Measurements from ENCODE around the gene EPM2A.

DNA sequence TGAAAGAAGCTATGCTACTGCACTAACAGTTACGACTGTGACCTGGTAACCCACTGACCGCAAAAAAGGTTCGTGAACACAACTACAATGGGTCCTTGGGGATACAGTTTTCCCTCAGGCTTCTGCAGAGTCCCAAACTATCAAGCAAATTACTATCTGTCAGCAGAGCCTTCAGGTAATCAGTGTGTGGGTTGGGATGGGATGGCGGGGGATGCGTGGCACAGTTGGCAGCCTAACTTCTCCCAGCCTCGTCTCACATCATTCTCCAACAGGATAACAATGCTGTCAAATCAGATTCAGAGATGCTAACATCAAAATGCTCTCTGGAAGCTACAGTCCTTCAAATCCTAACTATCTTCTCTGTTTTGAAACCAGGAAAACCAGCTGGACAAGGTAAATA is 102.3 kb downstream of the EPM2A start:
- TF ChIP-seq, protein P1, sequence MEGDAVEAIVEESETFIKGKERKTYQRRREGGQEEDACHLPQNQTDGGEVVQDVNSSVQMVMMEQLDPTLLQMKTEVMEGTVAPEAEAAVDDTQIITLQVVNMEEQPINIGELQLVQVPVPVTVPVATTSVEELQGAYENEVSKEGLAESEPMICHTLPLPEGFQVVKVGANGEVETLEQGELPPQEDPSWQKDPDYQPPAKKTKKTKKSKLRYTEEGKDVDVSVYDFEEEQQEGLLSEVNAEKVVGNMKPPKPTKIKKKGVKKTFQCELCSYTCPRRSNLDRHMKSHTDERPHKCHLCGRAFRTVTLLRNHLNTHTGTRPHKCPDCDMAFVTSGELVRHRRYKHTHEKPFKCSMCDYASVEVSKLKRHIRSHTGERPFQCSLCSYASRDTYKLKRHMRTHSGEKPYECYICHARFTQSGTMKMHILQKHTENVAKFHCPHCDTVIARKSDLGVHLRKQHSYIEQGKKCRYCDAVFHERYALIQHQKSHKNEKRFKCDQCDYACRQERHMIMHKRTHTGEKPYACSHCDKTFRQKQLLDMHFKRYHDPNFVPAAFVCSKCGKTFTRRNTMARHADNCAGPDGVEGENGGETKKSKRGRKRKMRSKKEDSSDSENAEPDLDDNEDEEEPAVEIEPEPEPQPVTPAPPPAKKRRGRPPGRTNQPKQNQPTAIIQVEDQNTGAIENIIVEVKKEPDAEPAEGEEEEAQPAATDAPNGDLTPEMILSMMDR (conservative IDR thresholded peaks at IDR 0.05 in 1 of 2, IDR thresholded peaks at IDR 0.05 in 1 of 2; ENCODE audit: extremely low read depth in 1 of 2, insufficient read depth in 1 of 2, low read depth in 1 of 2, low read length in 2 of 2) = no peak
- no peak for TF ChIP-seq EZH2 (IDR thresholded peaks at IDR 0.05; ENCODE audit: borderline replicate concordance, low read length)
